GM18502 (cell line): ENCODE results near the gene GDF9.
A peak's percentile ranks its signal among the peaks of the same experiment; 100 is the strongest.

Experiments used
- ATAC-seq: cut with Tn5 transposase; IDR thresholded peaks from one replicate; pipeline ENCODE4 v1.9.1; 2021; ENCODE audit warnings: mild to moderate bottlenecking; ENCODE audit not compliant: unreplicated experiment, poor library complexity

Gene GDF9

GRCh38 chr5:132866342-132867045 lies at the start of gene GDF9, which contains the start of gene UQCRQ:
Gene GDF9 (minus strand): TSS chr5:132866469. CDS start chr5:132864533, 1,936 bp downstream.
Gene UQCRQ (plus strand): TSS chr5:132866642. CDS start chr5:132866882, 240 bp downstream.
- ATAC-seq, result peak; percentile 97

- no peak for ATAC-seq
These were observed 49.4 kb upstream of the GDF9 start for GRCh38 chr5:132915681-132916080.

GRCh38 chr5:132909702-132910101 lies 43.4 kb upstream of the GDF9 start:
- ATAC-seq, result no peak

GRCh38 chr5:132907161-132907560 lies 40.9 kb upstream of the GDF9 start:
- ATAC-seq, result no peak

GRCh38 chr5:132905938-132906337 lies 39.7 kb upstream of the GDF9 start:
- no peak for ATAC-seq

GRCh38 chr5:132901730-132902129 lies 35.5 kb upstream of the GDF9 start:
- ATAC-seq, result no peak

- no peak for ATAC-seq
These were observed 34.8 kb upstream of the GDF9 start for GRCh38 chr5:132901036-132901435.

- no peak for ATAC-seq
These were observed 31.8 kb upstream of the GDF9 start for GRCh38 chr5:132898094-132898493.

- ATAC-seq, result no peak
These were observed 30.4 kb upstream of the GDF9 start for GRCh38 chr5:132896685-132897084.

- ATAC-seq, result no peak
These were observed 29.5 kb upstream of the GDF9 start for GRCh38 chr5:132895719-132896305.

- ATAC-seq, result no peak
These were observed 24.5 kb upstream of the GDF9 start for GRCh38 chr5:132890817-132891216.

GRCh38 chr5:132889501-132889900 lies 23.2 kb upstream of the GDF9 start:
- no peak for ATAC-seq

GRCh38 chr5:132887283-132887682 lies 21.0 kb upstream of the GDF9 start:
- ATAC-seq, result no peak

- no peak for ATAC-seq
These were observed 20.0 kb upstream of the GDF9 start for GRCh38 chr5:132886064-132886823.

GRCh38 chr5:132884548-132884947 lies 18.3 kb upstream of the GDF9 start:
- ATAC-seq, result no peak

GRCh38 chr5:132883261-132883834 lies 17.1 kb upstream of the GDF9 start:
- ATAC-seq, result no peak

- no peak for ATAC-seq
These were observed 11.7 kb upstream of the GDF9 start for GRCh38 chr5:132877938-132878337.

- no peak for ATAC-seq
These were observed 11.2 kb upstream of the GDF9 start for GRCh38 chr5:132877466-132877865.

- ATAC-seq, result no peak
These were observed 9.9 kb upstream of the GDF9 start for GRCh38 chr5:132876020-132876759.

- no peak for ATAC-seq
These were observed 7.6 kb upstream of the GDF9 start for GRCh38 chr5:132873930-132874271.
